Activated naive CD4-positive, alpha-beta T cell treated with anti-CD3 and anti-CD28 coated beads, Interleukin-2, amount 50 U/mL, for 72 hours (primary cell): ENCODE data around the gene RASD1. TPM values are rescaled to one million over a fixed set of nuclear protein-coding genes. Genes with fewer than 3 reads are reported as not detected.
A peak's percentile ranks its signal among the peaks of the same experiment; 100 is the strongest.
"Not testable (repeated sequence)": the region's sequence is repeated elsewhere in the genome, so short reads cannot be mapped to it uniquely, and the experiment has no call there.

ENCODE experiments used
- ATAC-seq, 2 donors: fragments of 150-1000 bp; cut with Tn5 transposase; 2 replicates each; pipeline ENCODE4 v1.10.0; 2021; ENCODE audit warnings: mild to moderate bottlenecking in 2 of 2, moderate library complexity in 2 of 2
- DNase-seq, 2 donors: peaks; one replicate each; pipeline ENCODE4 v3.0.0; 2021 to 2022; ENCODE audit warnings: low spot score in 2 of 2
- H3K27ac Mint-ChIP-seq, 2 donors: one replicate each; pipeline ENCODE4 v1.8.0; 2022; ENCODE audit warnings: mild to moderate bottlenecking in 2 of 2, mixed read lengths in 2 of 2
- H3K36me3 Mint-ChIP-seq, 2 donors: one replicate each; pipeline ENCODE4 v1.8.0; 2022; ENCODE audit warnings: mixed read lengths in 2 of 2
- H3K9me3 Mint-ChIP-seq, 2 donors: one replicate each; pipeline ENCODE4 v1.8.0; 2022; ENCODE audit warnings: mixed read lengths in 2 of 2
- total RNA-seq, 2 donors: library from RNA; stranded (reverse); gene quantifications; one replicate each; pipeline ENCODE4 v1.2.3, GENCODE V29; 2022

RASD1 gene
- total RNA-seq, 2 donors from 2014 or later = 0.71 to 1.2 TPM

DNA sequence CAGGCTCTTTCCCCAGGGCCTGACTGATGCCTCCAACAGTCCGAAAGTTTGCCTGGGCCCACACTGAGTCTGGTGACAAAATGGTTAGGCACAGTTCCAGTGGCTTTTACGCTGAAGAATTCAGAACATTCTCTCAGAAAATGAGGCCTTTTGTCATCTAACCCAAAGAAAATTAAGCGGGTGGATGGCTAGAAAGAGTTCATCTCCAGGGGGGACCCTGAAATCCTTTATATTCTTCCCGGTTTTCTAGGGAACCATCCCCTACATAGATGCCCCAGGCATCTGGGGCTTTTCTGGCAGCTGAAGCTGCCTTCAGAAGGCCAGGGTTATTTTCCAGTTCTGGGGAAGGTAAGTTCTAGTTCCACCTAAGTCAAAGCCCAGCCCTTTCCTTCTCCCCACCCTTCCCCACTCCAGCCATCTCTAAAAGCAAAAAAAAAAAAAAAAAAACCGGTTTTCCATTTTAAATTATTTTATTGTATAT, 2.2 kb downstream of the RASD1 start:
- no peak for ATAC-seq
- DNase-seq = no peak
- H3K27ac Mint-ChIP-seq = no peak overlapping the region
- peaks cover 6 to 11% of the 10 kb centered on the region in 2 donors for H3K36me3 Mint-ChIP-seq
- H3K9me3 Mint-ChIP-seq = no peaks in the 10 kb centered on the region

DNA sequence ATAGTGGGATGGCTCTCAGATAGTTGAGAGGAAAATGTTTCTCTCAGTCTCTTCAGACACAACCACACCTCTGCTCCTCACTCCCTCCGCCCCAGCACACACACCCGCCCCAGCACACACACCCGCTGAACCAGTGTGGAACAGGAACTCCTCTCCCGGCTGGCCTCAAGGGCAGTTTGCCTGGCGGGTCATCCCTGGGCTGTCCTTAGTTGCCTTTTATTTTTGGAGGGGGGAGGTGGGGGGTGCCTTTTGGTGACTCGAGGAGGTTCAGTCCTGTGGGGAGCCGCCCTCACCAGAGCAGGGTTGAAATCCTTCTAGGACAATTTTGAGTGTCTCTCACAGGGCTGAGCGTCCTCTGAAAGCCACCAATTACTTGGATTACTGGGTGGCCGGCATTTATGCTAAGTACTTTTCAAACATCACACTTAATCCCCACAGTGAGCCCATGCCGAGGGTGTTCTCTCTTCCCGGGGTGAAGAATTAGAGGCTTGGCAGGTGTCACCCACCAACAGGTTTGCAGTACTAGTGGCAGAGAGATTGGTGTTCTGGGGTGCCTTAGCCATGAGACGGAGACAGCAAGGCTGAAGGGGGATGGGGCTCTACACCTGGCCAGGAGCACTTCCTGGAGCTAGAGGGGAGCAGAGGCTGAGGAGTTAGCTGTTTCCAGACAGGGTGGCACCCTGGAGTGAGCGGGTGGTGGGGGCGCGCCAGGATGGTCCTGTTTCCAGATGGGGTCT, 2.8 kb downstream of the RASD1 start:
- ATAC-seq (no peak), DNase-seq (no peak)
- Mint-ChIP-seq H3K36me3 (peaks cover 6 to 11% of the 10 kb centered on the region in 2 donors), H3K9me3 (no peaks in the 10 kb centered on the region), H3K27ac (no peak overlapping the region)

DNA sequence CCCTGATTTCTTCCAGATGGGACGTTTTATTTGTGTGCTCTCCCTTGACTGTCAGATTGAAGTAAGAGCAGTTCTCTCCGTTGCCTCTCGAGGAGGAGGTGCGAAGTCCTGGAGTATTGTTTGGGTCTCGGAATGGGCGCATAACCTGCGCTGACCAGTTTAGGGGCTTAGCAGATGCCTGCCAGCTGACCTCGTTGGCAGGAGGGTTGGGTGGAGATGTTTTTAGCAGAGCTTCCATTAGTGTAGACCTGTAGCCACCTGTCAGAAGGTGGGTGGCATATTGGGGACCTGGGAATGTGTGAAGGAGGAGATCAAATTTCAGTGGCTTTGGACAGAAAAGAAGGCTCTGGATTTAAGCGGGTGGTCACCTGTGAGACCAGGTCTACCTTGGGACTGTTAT, 3.6 kb downstream of the RASD1 start:
- Mint-ChIP-seq H3K9me3 (no peaks in the 10 kb centered on the region), H3K36me3 (peaks cover 10 to 11% of the 10 kb centered on the region in 2 donors), H3K27ac (no peak overlapping the region)
- ATAC-seq = no peak
- DNase-seq = no peak

DNA sequence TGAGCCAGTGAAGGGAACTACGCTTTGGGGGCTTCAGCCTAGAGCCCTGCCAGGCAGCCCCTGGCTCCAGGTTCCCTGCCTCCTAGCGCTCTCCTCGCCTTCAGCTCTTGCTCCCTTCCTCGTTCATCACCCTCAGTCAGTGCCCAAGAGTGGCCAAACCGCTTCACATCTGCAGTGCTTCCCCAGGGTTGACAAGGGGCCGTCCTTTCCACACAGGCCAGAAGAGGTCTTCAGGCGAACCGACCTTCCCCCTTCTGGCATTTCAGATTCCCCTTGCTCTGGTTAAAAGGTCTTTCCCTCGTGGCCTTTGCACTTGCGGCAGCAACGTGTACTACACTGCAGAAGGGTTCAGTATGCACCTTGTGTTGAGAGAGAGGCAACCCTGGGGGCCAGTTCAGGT, 4.1 kb downstream of the RASD1 start:
- no peak for ATAC-seq

DNA sequence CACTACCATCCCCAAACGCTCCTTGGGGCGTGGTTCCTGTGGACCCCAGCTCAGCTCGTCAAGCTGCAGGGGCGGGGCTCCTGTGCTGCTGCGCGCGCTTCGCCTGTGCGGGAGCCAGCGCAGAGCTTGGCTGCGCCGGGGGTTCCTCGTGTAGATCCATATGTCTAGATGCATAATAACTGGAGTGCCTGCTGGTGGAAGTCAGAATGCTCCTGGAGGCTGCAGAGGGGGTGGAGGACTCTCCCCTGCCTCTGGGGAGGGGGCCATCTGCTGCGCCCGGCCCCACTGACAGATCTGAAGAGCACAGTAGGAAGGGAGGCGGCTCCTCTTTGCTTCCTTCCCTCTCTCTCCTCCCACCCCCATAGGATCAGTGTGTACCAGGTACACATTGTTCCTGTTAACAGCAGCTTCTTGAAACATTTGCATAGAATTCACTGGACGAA, 4.6 kb downstream of the RASD1 start:
- Mint-ChIP-seq H3K36me3 (peaks cover 10 to 11% of the 10 kb centered on the region in 2 donors), H3K27ac (no peak overlapping the region), H3K9me3 (no peaks in the 10 kb centered on the region)
- no peak for DNase-seq
- ATAC-seq = no peak

More for the DNA sequence above, 4.1 kb downstream of the RASD1 start:
- no peak for DNase-seq
- H3K9me3 Mint-ChIP-seq = no peaks in the 10 kb centered on the region
- no peak overlapping the region for H3K27ac Mint-ChIP-seq
- H3K36me3 Mint-ChIP-seq = peaks cover 10 to 11% of the 10 kb centered on the region in 2 donors

DNA sequence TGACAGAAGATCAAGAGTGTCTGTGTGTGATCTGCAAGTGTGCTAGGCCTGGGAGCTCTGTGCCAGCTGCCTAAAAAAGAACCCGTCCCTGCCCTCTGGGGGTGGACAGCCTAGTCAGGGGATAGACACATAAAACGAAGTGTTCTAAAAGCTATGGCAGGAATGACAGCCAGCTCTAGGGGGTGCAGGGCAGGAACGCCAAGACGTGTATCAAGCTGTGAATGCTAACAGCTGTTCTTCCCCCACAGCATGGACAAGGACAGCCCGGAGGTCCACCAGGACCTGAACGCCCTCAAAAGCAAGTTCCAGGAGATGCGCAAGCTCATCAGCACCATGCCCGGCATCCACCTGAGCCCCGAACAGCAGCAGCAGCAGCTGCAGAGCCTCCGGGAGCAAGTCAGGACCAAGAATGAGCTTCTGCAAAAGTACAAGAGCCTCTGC, 5.1 kb downstream of the RASD1 start:
- Mint-ChIP-seq H3K36me3 (peaks cover 10 to 11% of the 10 kb centered on the region in 2 donors), H3K9me3 (no peaks in the 10 kb centered on the region), H3K27ac (no peak overlapping the region)
- no peak for ATAC-seq
- DNase-seq = no peak

DNA sequence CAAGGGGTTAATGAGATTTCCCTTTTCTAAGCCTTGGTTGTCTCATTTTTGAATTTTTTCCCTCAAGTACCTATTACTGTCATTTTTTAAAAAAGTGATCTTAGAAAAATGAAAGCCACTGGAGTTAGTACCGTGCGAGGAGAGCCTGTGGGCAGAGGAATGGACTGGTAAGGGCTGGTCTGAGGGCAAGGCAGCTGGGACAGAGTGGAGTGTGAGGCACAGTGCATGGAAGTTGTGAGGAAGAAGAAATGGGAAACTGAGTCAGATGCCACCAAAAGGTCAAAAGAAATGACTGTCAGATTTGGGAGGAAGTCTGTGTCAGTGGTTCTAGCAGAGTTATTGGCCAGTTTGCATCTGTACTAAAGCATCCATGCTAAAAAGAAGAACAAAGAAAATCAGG, 8.2 kb downstream of the RASD1 start:
- H3K27ac Mint-ChIP-seq = peak overlapping the region; percentile 11 to 47
- peak in 1 of 2 donors; percentile 66 for ATAC-seq
- DNase-seq = no peak
- peaks cover 6 to 17% of the 10 kb centered on the region in 2 donors for H3K36me3 Mint-ChIP-seq
- H3K9me3 Mint-ChIP-seq = no peaks in the 10 kb centered on the region

DNA sequence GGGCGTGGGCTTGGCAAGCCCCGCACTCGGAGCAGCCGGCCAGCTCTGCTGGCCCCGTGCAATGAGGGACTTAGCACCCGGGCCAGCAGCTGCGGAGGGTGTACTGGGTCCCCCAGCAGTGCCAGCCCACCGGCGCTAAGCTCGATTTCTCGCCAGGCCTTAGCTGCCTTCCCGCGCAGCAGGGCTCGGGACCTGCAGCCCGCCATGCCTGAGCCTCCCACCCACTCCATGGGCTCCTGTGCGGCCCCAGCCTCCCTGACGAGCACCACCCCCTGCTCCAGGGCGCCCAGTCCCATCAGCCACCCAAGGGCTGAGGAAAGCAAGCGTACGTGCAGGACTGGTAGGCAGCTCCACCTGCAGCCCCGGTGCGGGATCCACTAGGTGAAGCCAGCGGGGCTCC, 9.8 kb downstream of the RASD1 start:
- DNase-seq, ATAC-seq, H3K9me3 Mint-ChIP-seq: not testable (repeated sequence)
- H3K36me3 Mint-ChIP-seq = peaks cover 0 to 11% of the 10 kb centered on the region in 2 donors
- H3K27ac Mint-ChIP-seq = peak overlapping the region in 1 of 2 donors; percentile 36

DNA sequence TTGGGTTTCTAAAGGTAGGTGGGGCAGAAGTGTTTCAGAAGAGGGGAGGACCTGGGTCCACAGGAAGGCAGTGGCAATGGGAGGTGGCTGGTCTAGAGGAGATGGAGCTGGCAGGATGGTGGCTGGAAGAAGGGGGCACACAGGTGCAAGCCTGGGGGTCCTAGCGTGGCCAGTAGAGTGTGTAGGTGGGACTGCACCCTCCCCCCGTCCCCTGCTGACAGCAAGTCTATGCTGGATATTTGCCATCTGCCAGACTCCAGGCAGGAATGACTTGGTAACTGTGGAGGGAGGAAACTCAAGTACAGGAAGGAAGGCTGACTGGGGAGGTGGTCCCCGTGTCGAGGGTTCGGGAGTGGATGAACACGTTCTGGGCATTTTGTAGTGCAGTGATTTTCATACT, 10.8 kb downstream of the RASD1 start:
- H3K9me3 Mint-ChIP-seq = no peaks in the 10 kb centered on the region
- peaks cover 0 to 11% of the 10 kb centered on the region in 2 donors for H3K36me3 Mint-ChIP-seq
- ATAC-seq (no peak), DNase-seq (no peak)
- peak overlapping the region in 1 of 2 donors; percentile 7 for H3K27ac Mint-ChIP-seq

DNA sequence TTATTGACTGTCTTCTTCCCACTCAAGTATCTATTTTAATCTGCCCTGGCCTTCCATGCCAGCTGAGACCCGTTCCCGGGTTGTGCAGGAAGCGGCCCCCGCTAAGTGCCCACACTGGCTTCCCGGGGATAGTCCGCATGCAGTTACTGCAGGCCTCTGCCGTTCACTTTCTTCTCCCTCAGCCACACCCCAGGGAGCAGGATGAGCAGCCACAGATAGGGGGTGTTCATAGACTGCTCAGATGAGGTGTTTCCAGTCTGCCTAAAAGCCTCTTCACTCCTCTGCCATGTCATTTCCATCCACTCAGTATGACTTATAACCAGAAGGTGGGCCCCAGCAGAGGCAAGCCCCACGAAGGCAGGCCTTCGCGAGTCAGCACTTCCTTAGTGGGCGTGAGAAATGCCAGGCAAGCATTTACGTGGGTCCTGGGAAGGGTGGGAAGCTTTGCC, 11.7 kb downstream of the RASD1 start:
- H3K36me3 Mint-ChIP-seq = peaks cover 0 to 11% of the 10 kb centered on the region in 2 donors
- peak overlapping the region in 1 of 2 donors; percentile 34 for H3K27ac Mint-ChIP-seq
- no peaks in the 10 kb centered on the region for H3K9me3 Mint-ChIP-seq
- peak in 1 of 2 donors; percentile 63 for DNase-seq
- peak; percentile 85 to 100 for ATAC-seq

DNA sequence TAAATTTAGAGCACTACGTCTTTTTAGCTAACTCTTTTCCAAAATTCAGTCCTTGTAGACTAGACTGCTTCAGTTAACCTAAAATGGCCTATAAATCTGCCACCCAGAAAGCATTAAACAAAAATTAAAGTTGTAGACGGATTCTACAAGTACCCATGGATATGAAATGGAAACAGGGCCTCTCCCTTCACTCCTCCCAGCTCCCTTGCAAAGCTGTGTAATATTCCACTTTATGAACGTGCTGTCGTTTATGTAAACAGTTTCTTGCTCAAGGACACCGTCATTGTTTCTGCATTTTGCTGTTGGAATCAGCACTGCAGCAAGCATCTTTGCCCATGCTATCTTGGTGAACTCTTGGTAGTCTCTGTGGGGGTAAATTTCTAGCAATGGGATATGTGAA, 14.3 kb downstream of the RASD1 start:
- ATAC-seq (no peak), DNase-seq (no peak)
- Mint-ChIP-seq H3K27ac (no peak overlapping the region), H3K36me3 (peaks cover 0 to 7% of the 10 kb centered on the region in 2 donors), H3K9me3 (no peaks in the 10 kb centered on the region)

DNA sequence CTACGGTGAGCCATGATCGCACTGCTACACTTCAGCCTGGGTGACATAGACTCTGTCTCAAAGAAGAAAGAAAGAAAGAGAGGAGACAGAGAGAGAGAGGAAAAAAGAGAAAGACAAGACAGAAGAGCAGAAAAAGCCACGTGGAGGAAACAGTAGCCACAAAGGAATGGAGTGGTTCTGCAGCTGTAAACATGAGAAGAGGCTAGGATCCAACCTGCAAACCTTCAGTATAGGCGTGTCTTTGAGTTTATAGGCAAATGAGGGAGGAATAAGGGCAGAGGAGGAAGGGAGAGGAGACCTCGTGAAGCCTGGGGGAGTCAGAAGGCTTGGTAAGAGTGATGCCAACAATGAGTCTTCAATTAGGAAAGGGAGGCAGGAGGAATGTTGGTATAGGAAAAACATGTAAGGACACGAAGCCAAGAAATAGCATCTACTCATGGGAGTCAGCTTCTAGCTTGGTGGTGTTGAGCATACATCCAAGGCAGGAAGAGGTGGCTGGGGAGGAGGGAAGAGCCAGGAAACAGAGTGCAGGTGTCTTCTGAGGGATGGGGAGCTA, 15.5 kb downstream of the RASD1 start:
- Mint-ChIP-seq H3K36me3 (peaks cover 0 to 6% of the 10 kb centered on the region in 2 donors), H3K9me3 (no peaks in the 10 kb centered on the region), H3K27ac (peak overlapping the region; percentile 5 to 73)
- no peak for DNase-seq
- ATAC-seq = no peak

DNA sequence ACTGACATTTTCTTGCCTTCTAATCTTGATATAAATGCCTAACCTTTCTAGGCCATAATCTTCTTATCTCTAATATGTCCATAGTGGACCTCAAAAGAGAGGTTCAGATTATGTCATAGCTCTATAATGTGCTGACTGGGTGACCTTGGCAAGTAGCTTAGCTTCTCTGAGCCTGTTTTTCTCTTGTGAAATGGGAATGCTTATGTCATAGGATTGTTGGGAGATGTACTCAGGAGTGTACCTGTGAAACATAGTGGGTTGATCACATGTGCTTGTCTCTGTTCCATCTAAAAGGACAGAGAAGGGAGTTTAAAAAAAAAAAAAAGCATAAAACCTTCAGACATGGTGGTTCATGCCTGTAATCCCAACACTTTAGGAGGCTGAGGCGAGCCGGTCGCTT, 17.0 kb downstream of the RASD1 start:
- no peak for DNase-seq
- Mint-ChIP-seq H3K27ac (no peak overlapping the region), H3K9me3 (no peaks in the 10 kb centered on the region), H3K36me3 (no peaks in the 10 kb centered on the region)
- no peak for ATAC-seq

DNA sequence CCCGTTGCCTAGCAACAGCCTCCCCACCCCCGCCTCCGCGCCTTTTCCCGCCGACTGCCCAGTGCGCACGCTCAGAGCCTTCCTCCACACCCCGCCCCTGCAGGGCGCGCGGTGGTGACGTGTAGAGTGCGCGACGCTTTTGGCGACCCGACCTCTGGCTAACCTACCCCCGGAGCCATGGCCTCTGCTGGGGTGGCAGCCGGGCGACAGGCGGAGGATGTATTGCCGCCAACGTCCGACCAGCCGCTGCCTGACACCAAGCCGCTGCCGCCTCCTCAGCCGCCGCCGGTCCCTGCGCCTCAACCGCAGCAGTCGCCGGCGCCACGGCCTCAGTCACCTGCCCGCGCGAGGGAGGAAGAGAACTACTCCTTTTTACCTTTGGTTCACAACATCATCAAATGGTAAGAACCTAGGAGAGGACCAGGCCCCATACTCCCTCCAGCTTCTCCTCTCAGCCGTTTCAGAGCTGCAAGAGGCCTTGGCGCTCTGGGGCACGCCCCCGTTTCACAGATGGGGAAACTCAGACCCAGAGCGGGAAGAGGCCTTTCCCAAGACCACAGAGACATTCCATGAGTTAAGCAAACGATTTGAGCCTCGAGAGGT, 19.2 kb downstream of the RASD1 start, which contains the start of gene MED9:
MED9 (plus strand) TSS at position 136 of the 603 bp plus-strand sequence; CDS start at position 178, 42 bp downstream.
- no peaks in the 10 kb centered on the region for H3K36me3 Mint-ChIP-seq
- peak; percentile 94 to 97 for DNase-seq
- ATAC-seq = peak; percentile 93 to 99
- no peaks in the 10 kb centered on the region for H3K9me3 Mint-ChIP-seq
- H3K27ac Mint-ChIP-seq = peak within 1 kb of the TSS; percentile 95

DNA sequence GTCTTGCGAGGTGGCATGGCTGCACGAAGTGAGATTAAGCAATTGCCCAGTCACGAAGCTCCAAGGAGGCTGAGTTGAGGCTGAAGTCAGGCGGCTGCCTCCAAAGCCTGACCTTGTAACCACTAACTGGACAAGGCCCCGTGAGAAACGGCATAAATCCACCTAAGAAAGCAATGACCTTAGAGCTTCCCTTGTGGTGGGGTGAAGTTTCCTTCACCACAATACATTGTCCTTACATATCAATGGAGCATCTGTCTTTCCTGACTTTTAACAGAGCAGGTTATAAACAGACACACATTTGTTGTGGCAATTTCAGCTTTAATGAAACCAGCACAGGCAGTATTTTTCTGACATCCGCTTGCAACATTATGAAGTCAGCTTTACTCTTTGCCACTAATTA, 21.9 kb downstream of the RASD1 start:
- Mint-ChIP-seq H3K36me3 (no peaks in the 10 kb centered on the region), H3K9me3 (no peaks in the 10 kb centered on the region), H3K27ac (no peak overlapping the region)
- no peak for ATAC-seq
- DNase-seq = no peak

DNA sequence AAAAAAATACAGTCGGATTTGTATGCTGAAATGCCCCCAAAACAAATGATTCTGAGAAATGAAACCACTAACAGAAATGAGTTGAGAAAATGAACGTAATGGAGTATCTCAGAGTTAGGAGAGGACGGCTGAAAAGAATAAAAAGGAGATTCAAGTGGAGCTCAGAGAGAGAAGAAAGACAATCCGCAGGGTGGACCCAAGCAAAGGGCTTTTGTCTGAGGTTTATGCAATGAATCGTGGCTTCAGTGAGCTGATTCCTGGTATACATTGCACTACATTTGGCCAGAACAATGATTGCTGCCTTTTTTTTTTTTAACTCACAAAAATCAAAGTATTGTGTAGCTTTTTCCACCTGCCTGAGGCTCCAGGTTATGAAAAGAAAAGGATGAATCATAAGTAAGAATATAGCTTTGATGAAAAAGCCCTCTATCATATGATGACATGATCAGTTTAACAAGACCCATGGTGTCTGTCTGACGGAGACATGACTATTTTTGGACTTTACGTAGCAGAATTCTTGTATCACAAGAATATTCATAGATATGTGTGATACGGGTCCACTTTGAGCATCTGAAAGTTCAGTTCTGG, 23.8 kb downstream of the RASD1 start:
- H3K9me3 Mint-ChIP-seq = no peaks in the 10 kb centered on the region
- H3K36me3 Mint-ChIP-seq = no peaks in the 10 kb centered on the region
- H3K27ac Mint-ChIP-seq = no peak overlapping the region
- ATAC-seq (peak in 1 of 2 donors; percentile 56), DNase-seq (no peak)

DNA sequence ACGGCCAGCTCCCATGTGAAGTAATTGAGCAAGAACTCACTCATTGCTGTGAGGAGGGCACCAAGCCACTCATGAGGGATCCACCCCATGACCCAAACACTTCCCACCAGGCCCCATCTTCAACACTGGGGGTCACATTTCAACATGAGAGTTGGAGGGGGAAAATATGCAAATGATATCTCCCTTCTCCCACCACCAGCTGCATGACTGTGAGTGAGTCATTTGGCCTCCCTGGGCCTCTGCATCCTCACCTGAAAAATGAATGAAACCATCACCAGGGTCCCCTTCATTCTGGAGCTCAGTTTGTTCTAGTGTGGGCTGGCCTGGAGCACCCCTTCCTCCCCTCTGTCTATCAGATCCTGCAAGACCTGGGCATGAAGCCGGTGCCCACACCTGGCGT, 26.2 kb downstream of the RASD1 start:
- H3K36me3 Mint-ChIP-seq = no peaks in the 10 kb centered on the region
- no peaks in the 10 kb centered on the region for H3K9me3 Mint-ChIP-seq
- DNase-seq (no peak), ATAC-seq (no peak)
- H3K27ac Mint-ChIP-seq = no peak overlapping the region
